ENCODE data around the gene TIAM2. TPM values are rescaled to one million over a fixed set of nuclear protein-coding genes. Genes with fewer than 3 reads are reported as not detected.
"Not testable (repeated sequence)": the region's sequence is repeated elsewhere in the genome, so short reads cannot be mapped to it uniquely, and the experiment has no call there.

TIAM2 gene
- polyA plus RNA-seq, 4 donors: 7.8 to 34.4 (median 17.3) TPM

- H3K27me3 ChIP-seq (ENCODE audit: control insufficient read depth in 3 of 3, insufficient read depth in 3 of 3, low read length in 3 of 3); H3K27ac ChIP-seq (ENCODE audit: low read depth in 1 of 3, low read length in 2 of 3); H3K4me1 ChIP-seq (ENCODE audit: control insufficient read depth in 3 of 3, insufficient read depth in 2 of 3, low read depth in 1 of 3, low read length in 2 of 3); H3K4me3 ChIP-seq (ENCODE audit: low read depth in 1 of 3, low read length in 3 of 3); H3K9me3 ChIP-seq (ENCODE audit: control insufficient read depth in 2 of 2, insufficient read depth in 1 of 2, low read depth in 1 of 2, low read length in 1 of 2); FAIRE-seq; DNase-seq: not testable (repeated sequence)
- 95 to 99% (median 98%) methylated on average over 5 of the region's 5 CpGs for WGBS, 3 donors
- H3K36me3 ChIP-seq (ENCODE audit: control insufficient read depth in 3 of 3, insufficient read depth in 2 of 3, low read depth in 1 of 3, low read length in 3 of 3): peaks cover 0 to 20% (median 0%) of the 10 kb centered on the region in 3 donors
These were observed 124.1 kb downstream of the TIAM2 start for GRCh38 chr6:155119201-155119600.

- H3K4me3 ChIP-seq (ENCODE audit: low read depth in 1 of 3, low read length in 3 of 3): no peak overlapping the region
- DNase-seq (no peak), FAIRE-seq (no peak)
- H3K27ac ChIP-seq (ENCODE audit: low read depth in 1 of 3, low read length in 2 of 3): no peak overlapping the region
- H3K4me1 ChIP-seq (ENCODE audit: control insufficient read depth in 3 of 3, insufficient read depth in 2 of 3, low read depth in 1 of 3, low read length in 2 of 3): peaks cover 0 to 6% (median 0%) of the 10 kb centered on the region in 3 donors
- H3K36me3 ChIP-seq (ENCODE audit: control insufficient read depth in 3 of 3, insufficient read depth in 2 of 3, low read depth in 1 of 3, low read length in 3 of 3): peaks cover 0 to 20% (median 0%) of the 10 kb centered on the region in 3 donors
- no peaks in the 10 kb centered on the region for H3K9me3 ChIP-seq (ENCODE audit: control insufficient read depth in 2 of 2, insufficient read depth in 1 of 2, low read depth in 1 of 2, low read length in 1 of 2)
- H3K27me3 ChIP-seq (ENCODE audit: control insufficient read depth in 3 of 3, insufficient read depth in 3 of 3, low read length in 3 of 3): no peaks in the 10 kb centered on the region
- WGBS, 3 donors: 77 to 97% (median 89%) methylated on average over 6 of the region's 6 CpGs
These were observed 124.9 kb downstream of the TIAM2 start for GRCh38 chr6:155120034-155120433.

GRCh38 chr6:155121294-155121693, 126.2 kb downstream of the TIAM2 start:
- FAIRE-seq (no peak), DNase-seq (no peak)
- 60 to 89% (median 76%) methylated on average over 4 of the region's 4 CpGs for WGBS, 3 donors
- no peak overlapping the region for H3K4me3 ChIP-seq (ENCODE audit: low read depth in 1 of 3, low read length in 3 of 3)
- peaks cover 0 to 14% (median 0%) of the 10 kb centered on the region in 3 donors for H3K36me3 ChIP-seq (ENCODE audit: control insufficient read depth in 3 of 3, insufficient read depth in 2 of 3, low read depth in 1 of 3, low read length in 3 of 3)
- no peaks in the 10 kb centered on the region for H3K9me3 ChIP-seq (ENCODE audit: control insufficient read depth in 2 of 2, insufficient read depth in 1 of 2, low read depth in 1 of 2, low read length in 1 of 2)
- H3K4me1 ChIP-seq (ENCODE audit: control insufficient read depth in 3 of 3, insufficient read depth in 2 of 3, low read depth in 1 of 3, low read length in 2 of 3): peaks cover 0 to 6% (median 0%) of the 10 kb centered on the region in 3 donors
- H3K27ac ChIP-seq (ENCODE audit: low read depth in 1 of 3, low read length in 2 of 3): peak overlapping the region in 1 of 3 donors; percentile 20
- no peaks in the 10 kb centered on the region for H3K27me3 ChIP-seq (ENCODE audit: control insufficient read depth in 3 of 3, insufficient read depth in 3 of 3, low read length in 3 of 3)

GRCh38 chr6:155121699-155122098, 126.6 kb downstream of the TIAM2 start:
- no peaks in the 10 kb centered on the region for H3K27me3 ChIP-seq (ENCODE audit: control insufficient read depth in 3 of 3, insufficient read depth in 3 of 3, low read length in 3 of 3)
- DNase-seq (no peak), FAIRE-seq (no peak)
- 50 to 89% (median 76%) methylated on average over 11 of the region's 11 CpGs for WGBS, 3 donors
- H3K36me3 ChIP-seq (ENCODE audit: control insufficient read depth in 3 of 3, insufficient read depth in 2 of 3, low read depth in 1 of 3, low read length in 3 of 3): peaks cover 0 to 14% (median 0%) of the 10 kb centered on the region in 3 donors
- H3K9me3 ChIP-seq (ENCODE audit: control insufficient read depth in 2 of 2, insufficient read depth in 1 of 2, low read depth in 1 of 2, low read length in 1 of 2): no peaks in the 10 kb centered on the region
- H3K27ac ChIP-seq (ENCODE audit: low read depth in 1 of 3, low read length in 2 of 3): peak overlapping the region in 1 of 3 donors; percentile 20
- H3K4me1 ChIP-seq (ENCODE audit: control insufficient read depth in 3 of 3, insufficient read depth in 2 of 3, low read depth in 1 of 3, low read length in 2 of 3): peaks cover 0 to 6% (median 0%) of the 10 kb centered on the region in 3 donors
- H3K4me3 ChIP-seq (ENCODE audit: low read depth in 1 of 3, low read length in 3 of 3): no peak overlapping the region

GRCh38 chr6:155122199-155122950, 127.3 kb downstream of the TIAM2 start:
- WGBS, 3 donors: 88 to 92% (median 89%) methylated on average over 6 of the region's 6 CpGs
- Histone ChIP-seq H3K4me1 (ENCODE audit: control insufficient read depth in 3 of 3, insufficient read depth in 2 of 3, low read depth in 1 of 3, low read length in 2 of 3) (peaks cover 0 to 6% (median 0%) of the 10 kb centered on the region in 3 donors), H3K9me3 (ENCODE audit: control insufficient read depth in 2 of 2, insufficient read depth in 1 of 2, low read depth in 1 of 2, low read length in 1 of 2) (no peaks in the 10 kb centered on the region), H3K36me3 (ENCODE audit: control insufficient read depth in 3 of 3, insufficient read depth in 2 of 3, low read depth in 1 of 3, low read length in 3 of 3) (peaks cover 0 to 17% (median 0%) of the 10 kb centered on the region in 3 donors), H3K27me3 (ENCODE audit: control insufficient read depth in 3 of 3, insufficient read depth in 3 of 3, low read length in 3 of 3) (no peaks in the 10 kb centered on the region), H3K4me3 (ENCODE audit: low read depth in 1 of 3, low read length in 3 of 3) (no peak overlapping the region), H3K27ac (ENCODE audit: low read depth in 1 of 3, low read length in 2 of 3) (no peak overlapping the region)
- no peak for FAIRE-seq
- DNase-seq: peak in 1 of 2 donors; percentile 25

- H3K27ac ChIP-seq (ENCODE audit: low read depth in 1 of 3, low read length in 2 of 3): no peak overlapping the region
- DNase-seq: peak in 1 of 2 donors; percentile 35
- no peak overlapping the region for H3K4me3 ChIP-seq (ENCODE audit: low read depth in 1 of 3, low read length in 3 of 3)
- no peak for FAIRE-seq
- H3K36me3 ChIP-seq (ENCODE audit: control insufficient read depth in 3 of 3, insufficient read depth in 2 of 3, low read depth in 1 of 3, low read length in 3 of 3): peaks cover 0 to 9% (median 0%) of the 10 kb centered on the region in 3 donors
- peaks cover 0 to 6% (median 0%) of the 10 kb centered on the region in 3 donors for H3K4me1 ChIP-seq (ENCODE audit: control insufficient read depth in 3 of 3, insufficient read depth in 2 of 3, low read depth in 1 of 3, low read length in 2 of 3)
- WGBS, 3 donors: 89 to 97% (median 89%) methylated on average over 11 of the region's 11 CpGs
- H3K27me3 ChIP-seq (ENCODE audit: control insufficient read depth in 3 of 3, insufficient read depth in 3 of 3, low read length in 3 of 3): no peaks in the 10 kb centered on the region
- no peaks in the 10 kb centered on the region for H3K9me3 ChIP-seq (ENCODE audit: control insufficient read depth in 2 of 2, insufficient read depth in 1 of 2, low read depth in 1 of 2, low read length in 1 of 2)
These were observed 128.4 kb downstream of the TIAM2 start for GRCh38 chr6:155123520-155123919.

GRCh38 chr6:155125906-155126305, 130.8 kb downstream of the TIAM2 start:
- FAIRE-seq (no peak), DNase-seq (no peak)
- WGBS, 3 donors: 79 to 94% (median 86%) methylated on average over 2 of the region's 2 CpGs
- Histone ChIP-seq H3K4me1 (ENCODE audit: control insufficient read depth in 3 of 3, insufficient read depth in 2 of 3, low read depth in 1 of 3, low read length in 2 of 3) (peaks cover 0 to 6% (median 0%) of the 10 kb centered on the region in 3 donors), H3K36me3 (ENCODE audit: control insufficient read depth in 3 of 3, insufficient read depth in 2 of 3, low read depth in 1 of 3, low read length in 3 of 3) (peaks cover 0 to 20% (median 2%) of the 10 kb centered on the region in 3 donors), H3K4me3 (ENCODE audit: low read depth in 1 of 3, low read length in 3 of 3) (no peak overlapping the region), H3K9me3 (ENCODE audit: control insufficient read depth in 2 of 2, insufficient read depth in 1 of 2, low read depth in 1 of 2, low read length in 1 of 2) (no peaks in the 10 kb centered on the region), H3K27me3 (ENCODE audit: control insufficient read depth in 3 of 3, insufficient read depth in 3 of 3, low read length in 3 of 3) (no peaks in the 10 kb centered on the region), H3K27ac (ENCODE audit: low read depth in 1 of 3, low read length in 2 of 3) (no peak overlapping the region)

GRCh38 chr6:155126727-155127439, 131.8 kb downstream of the TIAM2 start:
- WGBS, 3 donors: 69 to 81% (median 78%) methylated on average over 10 of the region's 10 CpGs

More at GRCh38 chr6:155126727-155127439, 131.8 kb downstream of the TIAM2 start:
- DNase-seq: no peak
- no peak overlapping the region for H3K27ac ChIP-seq (ENCODE audit: low read depth in 1 of 3, low read length in 2 of 3)
- no peaks in the 10 kb centered on the region for H3K27me3 ChIP-seq (ENCODE audit: control insufficient read depth in 3 of 3, insufficient read depth in 3 of 3, low read length in 3 of 3)
- H3K4me1 ChIP-seq (ENCODE audit: control insufficient read depth in 3 of 3, insufficient read depth in 2 of 3, low read depth in 1 of 3, low read length in 2 of 3): peaks cover 0 to 6% (median 0%) of the 10 kb centered on the region in 3 donors
- H3K4me3 ChIP-seq (ENCODE audit: low read depth in 1 of 3, low read length in 3 of 3): no peak overlapping the region
- no peaks in the 10 kb centered on the region for H3K9me3 ChIP-seq (ENCODE audit: control insufficient read depth in 2 of 2, insufficient read depth in 1 of 2, low read depth in 1 of 2, low read length in 1 of 2)
- FAIRE-seq: no peak
- peaks cover 0 to 24% (median 2%) of the 10 kb centered on the region in 3 donors for H3K36me3 ChIP-seq (ENCODE audit: control insufficient read depth in 3 of 3, insufficient read depth in 2 of 3, low read depth in 1 of 3, low read length in 3 of 3)
